ENCODE results near the gene NOTCH3.

- TF ChIP-seq POLR2A (IDR thresholded peaks at IDR 0.05; ENCODE audit: low read depth, low read length) (no peak), TAF1 (IDR thresholded peaks at IDR 0.05; ENCODE audit: borderline replicate concordance, low read depth, low read length) (no peak), POLR2AphosphoS5 (IDR thresholded peaks at IDR 0.05; ENCODE audit: low read depth, low read length) (no peak)
Measured at GRCh38 chr19:15177269-15178116, 23.3 kb downstream of the NOTCH3 start.
